Left ventricle myocardium inferior (tissue), 1 donor: ENCODE measurements around the gene DAZL. TPM values are rescaled to one million over a fixed set of nuclear protein-coding genes. Genes with fewer than 3 reads are reported as not detected.

ENCODE experiments used
- DNase-seq: peaks from one replicate; pipeline ENCODE4 v3.0.0-alpha.2; 2020
- H3K27ac ChIP-seq: fragments of 200-600 bp; replicated peaks from 2 replicates; pipeline ENCODE4 v1.8.0; 2021
- H3K27me3 ChIP-seq: fragments of 200-600 bp; 2 replicates; pipeline ENCODE4 v1.8.0; 2021; ENCODE audit warnings: low read depth
- H3K36me3 ChIP-seq: fragments of 200-600 bp; 2 replicates; pipeline ENCODE4 v1.8.0; 2021
- H3K4me1 ChIP-seq: fragments of 200-600 bp; 2 replicates; pipeline ENCODE4 v1.8.0; 2021
- H3K4me3 ChIP-seq: fragments of 200-600 bp; 2 replicates; pipeline ENCODE4 v1.8.0; 2021; ENCODE audit warnings: mild to moderate bottlenecking, moderate library complexity
- H3K9me3 ChIP-seq: fragments of 200-600 bp; replicated peaks from 2 replicates; pipeline ENCODE4 v1.8.0; 2021
- CTCF ChIP-seq: fragments of 200-600 bp; IDR thresholded peaks from 2 replicates; pipeline ENCODE4 v1.8.0; 2021; ENCODE audit warnings: antibody characterized with exemption, mild to moderate bottlenecking, borderline replicate concordance
- intact Hi-C: fragments of 100-400 bp; cut with micrococcal nuclease; formaldehyde crosslinking; loops from one replicate; pipeline ENCODE4 v1.11.0; 2022
- total RNA-seq: library from RNA; stranded (reverse); fragmentation: NEBNext Ultra II Directional; extraction: Animal tissue kit (Norgen Biotek cat#: 25700); gene quantifications from one replicate; pipeline ENCODE4 v1.2.1, GENCODE V29; 2021
- donor health status: DM: no; HTN: yes; CAD: no; lungs with severe emphysema.

Gene DAZL
- total RNA-seq, 1 donor from 2014 or later: not detected

GRCh38 chr3:16584880-16585279, 20.3 kb downstream of the DAZL start:
- intact Hi-C loops: no loop called here
- Histone ChIP-seq H3K36me3 (no peaks in the 10 kb centered on the region), H3K4me3 (no peak overlapping the region), H3K27ac (no peak overlapping the region), H3K9me3 (peaks cover 7% of the 10 kb centered on the region), H3K4me1 (no peaks in the 10 kb centered on the region), H3K27me3 (no peaks in the 10 kb centered on the region)
- no peak for TF ChIP-seq CTCF
- no peak for DNase-seq

- Histone ChIP-seq H3K4me3 (no peak overlapping the region), H3K27ac (no peak overlapping the region), H3K9me3 (peaks cover 7% of the 10 kb centered on the region), H3K36me3 (no peaks in the 10 kb centered on the region), H3K27me3 (no peaks in the 10 kb centered on the region), H3K4me1 (no peaks in the 10 kb centered on the region)
- no peak for TF ChIP-seq CTCF
- intact Hi-C loops: no loop called here
- DNase-seq: no peak
Observed at GRCh38 chr3:16583551-16583950, 21.7 kb downstream of the DAZL start.

GRCh38 chr3:16570113-16570512, 35.1 kb downstream of the DAZL start:
- H3K4me3 ChIP-seq: no peak overlapping the region
- no peaks in the 10 kb centered on the region for H3K4me1 ChIP-seq
- no peaks in the 10 kb centered on the region for H3K9me3 ChIP-seq
- intact Hi-C loops: no loop called here
- H3K27ac ChIP-seq: no peak overlapping the region
- TF ChIP-seq CTCF: no peak
- H3K27me3 ChIP-seq: peaks cover 3% of the 10 kb centered on the region
- no peaks in the 10 kb centered on the region for H3K36me3 ChIP-seq
- no peak for DNase-seq

- no peak overlapping the region for H3K4me3 ChIP-seq
- DNase-seq: no peak
- peaks cover 3% of the 10 kb centered on the region for H3K27me3 ChIP-seq
- TF ChIP-seq CTCF: no peak
- intact Hi-C loops: no loop called here
- no peak overlapping the region for H3K27ac ChIP-seq
- H3K9me3 ChIP-seq: peaks cover 3% of the 10 kb centered on the region
- no peaks in the 10 kb centered on the region for H3K36me3 ChIP-seq
- no peaks in the 10 kb centered on the region for H3K4me1 ChIP-seq
Observed at GRCh38 chr3:16568532-16568931, 36.7 kb downstream of the DAZL start.

- H3K4me1 ChIP-seq: no peaks in the 10 kb centered on the region
- peaks cover 7% of the 10 kb centered on the region for H3K9me3 ChIP-seq
- H3K36me3 ChIP-seq: no peaks in the 10 kb centered on the region
- H3K27ac ChIP-seq: no peak overlapping the region
- no peak overlapping the region for H3K4me3 ChIP-seq
- no peak for TF ChIP-seq CTCF
- peaks cover 3% of the 10 kb centered on the region for H3K27me3 ChIP-seq
- no peak for DNase-seq
- intact Hi-C loops: no loop called here
Observed at GRCh38 chr3:16568115-16568514, 37.1 kb downstream of the DAZL start.
